AG10803 (cell line): Measurements from ENCODE around the gene PLA2G2E.

Source experiments
- DNase-seq: peaks from one replicate; pipeline ENCODE4 v3.0.0; 2010; ENCODE audit warnings: low read depth
- H3K4me3 ChIP-seq: 2 replicates; pipeline ENCODE4 v1.5.1; 2011; ENCODE audit warnings: mild to moderate bottlenecking, low read length, control low read depth
- CTCF ChIP-seq: conservative IDR thresholded peaks from 2 replicates; pipeline ENCODE4 v1.5.1; 2011; ENCODE audit warnings: mild to moderate bottlenecking, low read length, control low read depth, inconsistent platforms

The PLA2G2E gene

GRCh38 chr1:19921310-19921709 lies 2.1 kb downstream of the PLA2G2E start:
- no peak overlapping the region for H3K4me3 ChIP-seq
- no peak for DNase-seq
- TF ChIP-seq CTCF = no peak

- TF ChIP-seq CTCF = no peak
- no peak for DNase-seq
- H3K4me3 ChIP-seq = no peak overlapping the region
These were observed 3.2 kb downstream of the PLA2G2E start for GRCh38 chr1:19920132-19920710.

- TF ChIP-seq CTCF = peak; percentile 97
- DNase-seq = peak; percentile 82
- no peak overlapping the region for H3K4me3 ChIP-seq
These were observed 5.4 kb downstream of the PLA2G2E start for GRCh38 chr1:19918057-19918456.

GRCh38 chr1:19910650-19911049 lies 12.8 kb downstream of the PLA2G2E start:
- DNase-seq = no peak
- no peak for TF ChIP-seq CTCF
- no peak overlapping the region for H3K4me3 ChIP-seq

GRCh38 chr1:19909971-19910370 lies 13.4 kb downstream of the PLA2G2E start:
- H3K4me3 ChIP-seq = no peak overlapping the region
- no peak for DNase-seq
- TF ChIP-seq CTCF = no peak

- DNase-seq = no peak
- H3K4me3 ChIP-seq = no peak overlapping the region
These were observed 14.0 kb downstream of the PLA2G2E start for GRCh38 chr1:19909392-19909791.

GRCh38 chr1:19907456-19907855 lies 16.0 kb downstream of the PLA2G2E start:
- H3K4me3 ChIP-seq = no peak overlapping the region
- TF ChIP-seq CTCF = no peak

More at GRCh38 chr1:19909392-19909791, 14.0 kb downstream of the PLA2G2E start:
- no peak for TF ChIP-seq CTCF

More at GRCh38 chr1:19907456-19907855, 16.0 kb downstream of the PLA2G2E start:
- DNase-seq = no peak
